PC-3 (cell line): ENCODE data around the gene SERPINA9. TPM values are rescaled to one million over a fixed set of nuclear protein-coding genes. Genes with fewer than 3 reads are reported as not detected.

ENCODE experiments used
- ATAC-seq: fragments of 200-7000 bp; cut with Tn5 transposase; 2 replicates; pipeline ENCODE4 v1.9.1; 2020; ENCODE audit warnings: mild to moderate bottlenecking, moderate library complexity
- BruUV-seq: library from RNA; stranded (reverse); fragments of 400-500 nt; replicated peaks from 2 replicates; lab custom pipeline; 2021; lab: Mats Ljungman, UMichigan
- CTCF ChIA-PET: fragments of 300-600 bp; sonication (Branson Sonifier 250); formaldehyde crosslinking; loops from one replicate; lab custom pipeline; 2022; ENCODE audit warnings: antibody characterized with exemption; lab: Charles Lee
- POLR2A ChIA-PET: fragments of 300-600 bp; sonication (Branson Sonifier 250); formaldehyde crosslinking; loops from one replicate; lab custom pipeline; 2022; ENCODE audit warnings: antibody characterized with exemption; ENCODE audit not compliant: unreplicated experiment; lab: Charles Lee
- DNase-seq: peaks from one replicate; pipeline ENCODE4 v3.0.0-alpha.2; 2015
- H2AFZ ChIP-seq: fragments of 300-600 bp; sonication (generic); 2 replicates; pipeline ENCODE4 v1.6.0; 2016; ENCODE audit warnings: antibody characterized with exemption, low read length
- H3F3A ChIP-seq: fragments of 300-600 bp; sonication (generic); one replicate; pipeline ENCODE4 v1.6.0; 2017; ENCODE audit warnings: antibody characterized with exemption, low read length, control low read depth, mild to moderate bottlenecking; ENCODE audit not compliant: unreplicated experiment
- H3K27ac ChIP-seq: fragments of 300-600 bp; sonication (generic); 2 replicates; pipeline ENCODE4 v1.5.1; 2016; ENCODE audit warnings: mild to moderate bottlenecking, low read length
- H3K27me3 ChIP-seq: fragments of 300-600 bp; sonication (generic); 2 replicates; pipeline ENCODE4 v1.6.1; 2016; ENCODE audit warnings: low read length, mixed read lengths
- H3K36me3 ChIP-seq: fragments of 300-600 bp; sonication (generic); 2 replicates; pipeline ENCODE4 v1.6.1; 2016; ENCODE audit warnings: low read depth, mixed run types, low read length, mixed read lengths
- H3K4me1 ChIP-seq: fragments of 300-600 bp; sonication (generic); 2 replicates; pipeline ENCODE4 v1.5.1; 2016; ENCODE audit warnings: low read length; ENCODE audit not compliant: insufficient read depth
- H3K4me2 ChIP-seq: fragments of 300-600 bp; sonication (generic); 2 replicates; pipeline ENCODE4 v1.6.0; 2016; ENCODE audit warnings: low read length
- H3K4me3 ChIP-seq: fragments of 300-600 bp; sonication (generic); 2 replicates; pipeline ENCODE4 v1.5.1; 2016; ENCODE audit warnings: mild to moderate bottlenecking, low read length, mixed read lengths
- H3K79me2 ChIP-seq: fragments of 300-600 bp; sonication (generic); 2 replicates; pipeline ENCODE4 v1.6.1; 2017; ENCODE audit warnings: low read length, mixed read lengths
- H3K9ac ChIP-seq: fragments of 300-600 bp; sonication (generic); 2 replicates; pipeline ENCODE4 v1.6.0; 2016; ENCODE audit warnings: mild to moderate bottlenecking, low read length
- H3K9me2 ChIP-seq: fragments of 300-600 bp; sonication (generic); replicated peaks from 2 replicates; pipeline ENCODE4 v1.6.1; 2016; ENCODE audit warnings: mixed run types, low read length, mixed read lengths
- H3K9me3 ChIP-seq: fragments of 300-600 bp; sonication (generic); 2 replicates; pipeline ENCODE4 v1.6.1; 2016; ENCODE audit warnings: low read length, mixed read lengths
- H4K20me1 ChIP-seq: fragments of 300-600 bp; sonication (generic); 2 replicates; pipeline ENCODE4 v1.6.1; 2016; ENCODE audit warnings: low read length, mixed read lengths
- EZH2 ChIP-seq: fragments of 300-600 bp; sonication (generic); IDR thresholded peaks from one replicate; pipeline ENCODE4 v1.6.1; 2017; ENCODE audit warnings: antibody characterized with exemption, mild to moderate bottlenecking, low read length; ENCODE audit not compliant: unreplicated experiment
- EZH2phosphoT487 ChIP-seq: fragments of 300-600 bp; sonication (generic); IDR thresholded peaks from 2 replicates; pipeline ENCODE4 v1.6.1; 2018; ENCODE audit warnings: mild to moderate bottlenecking, antibody characterized with exemption, low read length, borderline replicate concordance
- intact Hi-C: fragments of 100-400 bp; cut with micrococcal nuclease; formaldehyde crosslinking; loops from 2 replicates; pipeline ENCODE4 v1.9.0; 2023
- total RNA-seq: library from RNA; depleted of rRNA; stranded (reverse); fragments of >200 nt; gene quantifications from 2 replicates; pipeline ENCODE4 v1.2.3, GENCODE V29; 2014
- TF ChIP-seq, protein P1 (sequence below): fragments of 300-600 bp; sonication (generic); conservative IDR thresholded peaks from 2 replicates; pipeline ENCODE4 v1.5.1; 2017; ENCODE audit warnings: antibody characterized with exemption, low read depth, mild to moderate bottlenecking, low read length

SERPINA9 gene
- total RNA-seq, 1 experiment from 2014 or later = not detected

DNA sequence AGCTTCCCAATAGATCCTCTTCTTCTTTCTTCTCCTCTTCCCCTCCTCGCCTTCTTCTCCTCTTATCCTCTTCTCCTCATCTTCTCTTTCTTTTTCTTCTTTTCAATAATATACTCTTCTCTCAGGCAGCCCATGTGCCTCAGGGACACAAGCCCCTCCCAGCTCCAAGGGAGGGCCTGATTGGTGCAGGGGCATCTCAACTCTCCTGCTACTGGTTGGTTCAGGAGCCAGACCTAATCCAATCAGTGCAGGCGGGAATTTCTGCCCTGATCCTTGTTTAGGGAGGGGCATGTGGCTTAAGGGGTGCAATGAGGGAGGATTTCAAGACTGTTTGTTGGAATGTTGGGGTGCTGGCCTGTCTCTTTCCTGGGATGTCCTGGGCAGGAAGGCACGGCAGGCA, 24.3 kb upstream of the SERPINA9 start:
- no peaks in the 10 kb centered on the region for H3K9me2 ChIP-seq
- no peaks in the 10 kb centered on the region for H3K4me1 ChIP-seq
- no peaks in the 10 kb centered on the region for H3K27me3 ChIP-seq
- CTCF ChIA-PET = no interaction called here
- H3F3A ChIP-seq = no peaks in the 10 kb centered on the region
- no peak overlapping the region for H3K9ac ChIP-seq
- no peak overlapping the region for H3K4me2 ChIP-seq
- ATAC-seq = no peak
- H3K36me3 ChIP-seq = no peaks in the 10 kb centered on the region
- DNase-seq = no peak
- BruUV-seq = no TSS peak
- POLR2A ChIA-PET = no interaction called here
- no peak overlapping the region for H3K4me3 ChIP-seq
- TF ChIP-seq EZH2 (no peak), EZH2phosphoT487 (no peak)
- TF ChIP-seq, protein P1, sequence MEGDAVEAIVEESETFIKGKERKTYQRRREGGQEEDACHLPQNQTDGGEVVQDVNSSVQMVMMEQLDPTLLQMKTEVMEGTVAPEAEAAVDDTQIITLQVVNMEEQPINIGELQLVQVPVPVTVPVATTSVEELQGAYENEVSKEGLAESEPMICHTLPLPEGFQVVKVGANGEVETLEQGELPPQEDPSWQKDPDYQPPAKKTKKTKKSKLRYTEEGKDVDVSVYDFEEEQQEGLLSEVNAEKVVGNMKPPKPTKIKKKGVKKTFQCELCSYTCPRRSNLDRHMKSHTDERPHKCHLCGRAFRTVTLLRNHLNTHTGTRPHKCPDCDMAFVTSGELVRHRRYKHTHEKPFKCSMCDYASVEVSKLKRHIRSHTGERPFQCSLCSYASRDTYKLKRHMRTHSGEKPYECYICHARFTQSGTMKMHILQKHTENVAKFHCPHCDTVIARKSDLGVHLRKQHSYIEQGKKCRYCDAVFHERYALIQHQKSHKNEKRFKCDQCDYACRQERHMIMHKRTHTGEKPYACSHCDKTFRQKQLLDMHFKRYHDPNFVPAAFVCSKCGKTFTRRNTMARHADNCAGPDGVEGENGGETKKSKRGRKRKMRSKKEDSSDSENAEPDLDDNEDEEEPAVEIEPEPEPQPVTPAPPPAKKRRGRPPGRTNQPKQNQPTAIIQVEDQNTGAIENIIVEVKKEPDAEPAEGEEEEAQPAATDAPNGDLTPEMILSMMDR = no peak
- no peaks in the 10 kb centered on the region for H4K20me1 ChIP-seq
- no peak overlapping the region for H2AFZ ChIP-seq
- no peak overlapping the region for H3K27ac ChIP-seq
- intact Hi-C loops = no loop called here
- H3K79me2 ChIP-seq = no peaks in the 10 kb centered on the region
- H3K9me3 ChIP-seq = no peaks in the 10 kb centered on the region

DNA sequence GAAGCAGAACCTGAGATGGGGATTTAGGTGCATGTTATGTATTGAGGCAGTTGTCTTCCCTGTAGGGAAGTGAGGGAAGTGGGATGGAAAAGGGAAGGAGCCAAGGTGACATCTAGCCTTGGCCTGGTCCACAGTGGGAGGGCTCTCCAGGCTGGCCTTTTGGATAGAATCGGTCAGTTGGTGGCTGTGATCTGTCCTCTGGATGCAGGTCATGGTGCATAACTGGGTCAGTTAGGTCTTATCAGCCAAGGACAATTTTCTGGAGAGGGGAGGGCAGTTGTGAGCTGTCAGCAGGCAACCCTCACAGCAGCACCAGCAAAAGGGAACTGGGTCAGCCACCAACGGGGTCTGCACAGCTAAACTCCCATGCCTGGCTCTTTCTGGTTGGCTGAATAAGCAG, 23.7 kb upstream of the SERPINA9 start:
- Histone ChIP-seq H3K4me1 (no peaks in the 10 kb centered on the region), H3K4me2 (no peak overlapping the region), H4K20me1 (no peaks in the 10 kb centered on the region), H3F3A (no peaks in the 10 kb centered on the region), H3K9ac (no peak overlapping the region), H3K9me2 (no peaks in the 10 kb centered on the region), H3K36me3 (no peaks in the 10 kb centered on the region), H2AFZ (no peak overlapping the region), H3K4me3 (no peak overlapping the region), H3K9me3 (no peaks in the 10 kb centered on the region), H3K27ac (no peak overlapping the region), H3K79me2 (no peaks in the 10 kb centered on the region), H3K27me3 (no peaks in the 10 kb centered on the region)
- no TSS peak for BruUV-seq
- no peak for DNase-seq
- CTCF ChIA-PET = no interaction called here
- TF ChIP-seq, protein P1 = no peak
- TF ChIP-seq EZH2phosphoT487 (no peak), EZH2 (no peak)
- intact Hi-C loops = no loop called here
- ATAC-seq = no peak
- POLR2A ChIA-PET = no interaction called here

DNA sequence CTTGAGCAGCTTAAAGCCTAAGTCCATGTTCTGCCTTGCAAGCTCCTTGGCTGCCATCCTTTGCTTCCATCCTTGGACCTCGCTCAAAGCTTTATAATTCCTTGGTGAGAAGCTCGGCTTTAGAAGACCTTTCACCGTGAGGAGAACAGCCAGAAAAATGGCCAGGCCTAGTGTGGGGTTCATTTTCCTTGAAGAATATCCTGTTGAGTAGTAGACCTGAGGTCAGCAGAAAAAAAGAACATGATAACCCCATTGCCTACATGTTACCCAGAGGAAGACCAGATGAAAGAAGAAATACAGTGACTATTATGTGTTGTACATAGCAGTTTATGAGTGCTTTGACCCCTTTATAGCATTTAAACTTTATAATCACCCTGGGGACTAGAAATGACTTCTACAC, 22.2 kb upstream of the SERPINA9 start:
- no peak for TF ChIP-seq EZH2
- TF ChIP-seq EZH2phosphoT487 = no peak
- TF ChIP-seq, protein P1 = no peak
- Histone ChIP-seq H3K9me3 (no peaks in the 10 kb centered on the region), H3K9ac (no peak overlapping the region), H4K20me1 (no peaks in the 10 kb centered on the region), H3K36me3 (no peaks in the 10 kb centered on the region), H3K9me2 (no peaks in the 10 kb centered on the region), H3K27ac (no peak overlapping the region), H3K79me2 (no peaks in the 10 kb centered on the region), H3K4me2 (no peak overlapping the region), H3F3A (no peaks in the 10 kb centered on the region), H3K4me1 (no peaks in the 10 kb centered on the region), H3K4me3 (no peak overlapping the region), H3K27me3 (no peaks in the 10 kb centered on the region), H2AFZ (no peak overlapping the region)
- no TSS peak for BruUV-seq
- DNase-seq (no peak), ATAC-seq (no peak)
- CTCF ChIA-PET = no interaction called here
- intact Hi-C loops = no loop called here
- POLR2A ChIA-PET = no interaction called here
